ENCODE data around the gene TRIM8. TPM values are rescaled to one million over a fixed set of nuclear protein-coding genes. Genes with fewer than 3 reads are reported as not detected.
A peak's percentile ranks its signal among the peaks of the same experiment; 100 is the strongest.

The TRIM8 gene
- total and polyA plus RNA-seq, 2 of the 8 experiments (the other 6 are each of a cell fraction or from before 2014, with no cell fraction given): 24.9 to 38.8 TPM

DNA sequence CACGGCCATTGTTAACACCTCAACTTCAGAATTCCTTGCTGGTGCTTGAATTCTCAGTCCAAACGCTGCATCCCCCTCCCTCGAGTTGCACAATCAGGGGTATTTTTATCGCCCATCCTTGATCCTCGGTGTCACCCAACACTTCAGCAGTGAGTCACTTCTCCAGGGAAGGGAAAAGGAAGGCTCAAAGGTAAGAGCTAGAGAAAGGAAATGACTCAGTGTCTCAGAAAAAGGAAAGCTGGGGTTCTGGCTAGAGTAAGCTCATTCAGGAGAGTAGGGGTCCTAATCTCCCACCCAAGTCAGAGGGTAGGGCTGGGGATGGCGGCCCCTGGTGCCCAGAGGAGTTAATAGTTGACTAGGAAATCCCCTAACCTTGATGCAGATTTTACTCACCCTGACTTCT, 39.8 kb upstream of the TRIM8 start:
- CTCF ChIA-PET (ENCODE audit: partially characterized antibody): interaction anchor here (0.8 to 8.9 kb wide), 11 partner anchors 8 to 65 kb away, joined by 3 to 69 read pairs (median 4); no protein-coding TSS in a partner anchor

More for the DNA sequence above, 39.8 kb upstream of the TRIM8 start:
- no peaks in the 10 kb centered on the region for H3K27me3 ChIP-seq (replicated peaks in 1 of 4; ENCODE audit: control insufficient read depth in 3 of 4, extremely low read depth in 1 of 4, insufficient read depth in 3 of 4, low read length in 3 of 4)
- no peak overlapping the region for H3K4ac ChIP-seq (replicated peaks; ENCODE audit: insufficient read length, low read depth, low read length)
- H3K9me3 ChIP-seq (ENCODE audit: insufficient read depth in 2 of 2, low read depth in 1 of 2, low read length in 1 of 2): no peaks in the 10 kb centered on the region
- no peaks in the 10 kb centered on the region for H3K4me1 ChIP-seq (replicated peaks in 1 of 4; ENCODE audit: control insufficient read depth in 3 of 4, insufficient read depth in 4 of 4, low read length in 3 of 4)
- H3K79me1 ChIP-seq (ENCODE audit: low read depth, low read length): no peaks in the 10 kb centered on the region
- H3K4me2 ChIP-seq (ENCODE audit: insufficient read depth in 1 of 2, low read depth in 2 of 2, low read length in 2 of 2): no peak overlapping the region
- no peak overlapping the region for H3K23ac ChIP-seq (ENCODE audit: insufficient read length)
- no peak overlapping the region for H3K9ac ChIP-seq (replicated peaks in 1 of 4; ENCODE audit: extremely low read depth in 1 of 4, low read depth in 3 of 4, low read length in 3 of 4)
- no peak overlapping the region for H3K56ac ChIP-seq (replicated peaks; ENCODE audit: insufficient read length, low read depth, low read length)
- no peak for DNase-seq (ENCODE audit: low read depth in 1 of 2, low spot score in 2 of 2)
- no peak overlapping the region for H2BK20ac ChIP-seq (ENCODE audit: low read length)
- no peaks in the 10 kb centered on the region for H3K36me3 ChIP-seq (ENCODE audit: control insufficient read depth in 2 of 4, insufficient read depth in 4 of 4, low read length in 3 of 4)
- H3K18ac ChIP-seq (ENCODE audit: extremely low read depth, low read length): no peak overlapping the region
- H2AK5ac ChIP-seq (ENCODE audit: low read depth, low read length): no peak overlapping the region
- H4K91ac ChIP-seq (replicated peaks; ENCODE audit: insufficient read length, low read length): no peak overlapping the region
- POLR2A ChIA-PET (ENCODE audit: partially characterized antibody): interaction anchor here (1.6 kb wide), 1 partner anchor 40 kb away, joined by 4 read pairs; the partner anchor contains the start of gene TRIM8
- H3K4me3 ChIP-seq (ENCODE audit: extremely low read depth in 1 of 4, insufficient read depth in 2 of 4, low read depth in 3 of 4, low read length in 4 of 4): no peak overlapping the region
- no peak overlapping the region for H2AFZ ChIP-seq (ENCODE audit: low read length)
- H2BK15ac ChIP-seq (ENCODE audit: low read length): no peak overlapping the region
- H3K79me2 ChIP-seq (ENCODE audit: control insufficient read depth in 1 of 2, insufficient read depth in 2 of 2, low read length in 2 of 2): no peaks in the 10 kb centered on the region
- no peak overlapping the region for H2BK5ac ChIP-seq (ENCODE audit: low read depth, low read length)
- H2BK120ac ChIP-seq (replicated peaks; ENCODE audit: low read depth, low read length): no peak overlapping the region
- TF ChIP-seq CEBPB (IDR thresholded peaks at IDR 0.05; ENCODE audit: low read depth, low read length): peak; percentile 61; the same call in 1 of the 2 replicates
- TF ChIP-seq CTBP2 (IDR thresholded peaks at IDR 0.05; ENCODE audit: borderline replicate concordance, insufficient read depth, insufficient read length, low read length): no peak
- TF ChIP-seq CTCF (IDR thresholded peaks at IDR 0.05; ENCODE audit: control extremely low read depth in 1 of 3, insufficient read depth in 1 of 3, low read depth in 1 of 3, low read length in 3 of 3): peak in 1 of 3 experiments; percentile 19; a peak in 1 of 4 replicates
- no peak for TF ChIP-seq NRF1 (IDR thresholded peaks at IDR 0.05; ENCODE audit: low read depth, low read length)
- H4K8ac ChIP-seq (ENCODE audit: extremely low read depth, insufficient read depth, low read length): no peak overlapping the region
- peaks cover 0 to 1% of the 10 kb centered on the region in 2 experiments for H4K20me1 ChIP-seq (replicated peaks in 1 of 2; ENCODE audit: control insufficient read depth in 1 of 2, insufficient read depth in 2 of 2, low read length in 2 of 2)
- no peak overlapping the region for H2BK12ac ChIP-seq (ENCODE audit: low read depth, low read length)
- WGBS, 2 experiments (ENCODE audit: extremely low coverage in 1 of 2, insufficient coverage in 1 of 2, insufficient read length in 1 of 2, insufficient replicate concordance in 2 of 2, low coverage in 1 of 2, low lambda C conversion rate in 2 of 2, missing lambda C conversion rate in 1 of 2): 93% methylated on average over 6 of the region's 6 CpGs; no CpG with 5 or more reads in 1 of the 2 experiments
- no peak overlapping the region for H3K14ac ChIP-seq (ENCODE audit: insufficient read length)
- no peak overlapping the region for H4K5ac ChIP-seq (ENCODE audit: insufficient read length, low read depth, low read length)
- no peaks in the 10 kb centered on the region for H3K23me2 ChIP-seq (ENCODE audit: low read depth, low read length)
- no peak for FAIRE-seq
- no peak overlapping the region for H3K27ac ChIP-seq (ENCODE audit: low read depth, low read length)
